Lower leg skin (tissue), 3 donors: ENCODE results near the gene OR6M1.

Source experiments
- CTCF ChIP-seq, 3 donors: fragments of 450-650 bp; IDR thresholded peaks; one replicate each; pipeline ENCODE4 v1.5.1; 2016; ENCODE audit warnings: antibody characterized with exemption in 3 of 3, mild to moderate bottlenecking in 3 of 3, moderate library complexity in 2 of 3
- POLR2A ChIP-seq, 2 donors: fragments of 450-650 bp; IDR thresholded peaks; one replicate each; pipeline ENCODE4 v1.6.1; 2016 to 2017; ENCODE audit warnings: antibody characterized with exemption in 2 of 2, mild to moderate bottlenecking in 1 of 2, moderate library complexity in 1 of 2

- TF ChIP-seq POLR2A (IDR thresholded peaks at IDR 0.05) (no peak), CTCF (IDR thresholded peaks at IDR 0.05) (no peak)
Measured at GRCh38 chr11:123799438-123799837, 6.7 kb downstream of the OR6M1 start.
